GM12874 (cell line): Measurements from ENCODE around the gene TTC27.

Source experiments
- TF ChIP-seq, protein P1 (sequence below): IDR thresholded peaks from 2 replicates; pipeline ENCODE4 v1.5.1; 2011; ENCODE audit warnings: low read depth, mild to moderate bottlenecking, control low read depth, low read length, moderate library complexity; ENCODE audit not compliant: insufficient read depth

TTC27 gene

DNA sequence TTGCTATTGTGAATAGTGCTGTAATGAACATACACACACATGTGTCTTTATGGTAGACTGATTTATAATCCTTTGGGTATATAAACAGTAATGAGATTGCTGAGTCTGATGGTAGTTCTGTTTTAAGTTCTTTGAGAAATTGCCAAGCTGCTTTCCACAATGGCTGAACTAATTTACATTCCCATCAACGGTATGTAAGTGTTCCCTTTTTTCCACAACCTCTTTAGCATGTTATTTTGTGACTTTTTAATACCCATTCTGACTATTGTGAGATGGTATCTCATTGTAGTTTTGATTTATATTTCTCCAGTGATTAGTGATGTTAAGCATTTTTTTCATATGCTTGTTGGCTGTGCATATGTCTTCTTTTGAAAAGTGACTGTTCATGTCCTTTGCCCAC, 86.7 kb downstream of the TTC27 start:
- TF ChIP-seq, protein P1, sequence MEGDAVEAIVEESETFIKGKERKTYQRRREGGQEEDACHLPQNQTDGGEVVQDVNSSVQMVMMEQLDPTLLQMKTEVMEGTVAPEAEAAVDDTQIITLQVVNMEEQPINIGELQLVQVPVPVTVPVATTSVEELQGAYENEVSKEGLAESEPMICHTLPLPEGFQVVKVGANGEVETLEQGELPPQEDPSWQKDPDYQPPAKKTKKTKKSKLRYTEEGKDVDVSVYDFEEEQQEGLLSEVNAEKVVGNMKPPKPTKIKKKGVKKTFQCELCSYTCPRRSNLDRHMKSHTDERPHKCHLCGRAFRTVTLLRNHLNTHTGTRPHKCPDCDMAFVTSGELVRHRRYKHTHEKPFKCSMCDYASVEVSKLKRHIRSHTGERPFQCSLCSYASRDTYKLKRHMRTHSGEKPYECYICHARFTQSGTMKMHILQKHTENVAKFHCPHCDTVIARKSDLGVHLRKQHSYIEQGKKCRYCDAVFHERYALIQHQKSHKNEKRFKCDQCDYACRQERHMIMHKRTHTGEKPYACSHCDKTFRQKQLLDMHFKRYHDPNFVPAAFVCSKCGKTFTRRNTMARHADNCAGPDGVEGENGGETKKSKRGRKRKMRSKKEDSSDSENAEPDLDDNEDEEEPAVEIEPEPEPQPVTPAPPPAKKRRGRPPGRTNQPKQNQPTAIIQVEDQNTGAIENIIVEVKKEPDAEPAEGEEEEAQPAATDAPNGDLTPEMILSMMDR, result no peak

DNA sequence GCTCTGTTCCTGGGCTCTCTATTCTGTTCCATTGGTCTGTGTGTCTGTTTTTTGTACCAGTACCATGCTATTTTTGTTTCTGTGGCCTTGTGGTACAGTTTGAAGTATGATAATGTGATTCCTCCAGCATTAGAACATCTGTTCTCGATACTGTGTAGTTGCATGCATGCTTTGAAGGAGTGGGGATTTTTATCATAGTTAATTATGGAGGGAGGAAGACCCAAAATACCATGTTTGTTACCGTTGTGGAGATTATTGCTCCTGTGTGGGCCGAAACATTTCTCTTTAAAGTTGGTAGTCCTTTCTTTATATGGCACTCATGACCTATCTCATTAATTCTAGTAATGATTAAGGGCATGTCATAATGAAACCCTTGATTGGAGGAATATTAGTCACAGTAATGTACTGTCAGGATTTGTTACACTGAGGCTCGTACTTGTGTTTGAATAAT, 87.6 kb downstream of the TTC27 start:
- TF ChIP-seq, protein P1, result no peak

DNA sequence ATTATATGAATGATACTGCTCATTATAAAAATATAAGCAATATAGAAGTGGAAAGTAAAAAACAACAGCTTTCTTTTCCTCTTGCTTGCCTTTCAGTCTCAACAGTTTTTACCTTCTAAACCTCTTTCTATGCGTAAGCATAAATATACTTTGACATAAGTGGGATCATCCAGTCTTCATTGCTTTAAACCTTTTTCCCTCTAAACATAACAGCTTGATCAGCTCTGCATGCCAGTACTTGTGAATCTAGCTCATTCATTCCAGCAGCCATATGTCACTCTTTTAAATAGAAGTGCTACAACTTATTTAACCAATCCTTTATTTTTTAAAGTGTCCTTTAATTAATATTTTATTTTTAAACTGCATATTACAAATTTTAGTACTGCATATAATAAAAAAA, 88.1 kb downstream of the TTC27 start:
- TF ChIP-seq, protein P1, result no peak

GRCh38 chr2:32716598-32716997, 88.7 kb downstream of the TTC27 start:
- TF ChIP-seq, protein P1, result no peak

GRCh38 chr2:32718752-32719151, 90.9 kb downstream of the TTC27 start:
- TF ChIP-seq, protein P1, result no peak

GRCh38 chr2:32719430-32719829, 91.6 kb downstream of the TTC27 start:
- TF ChIP-seq, protein P1, result no peak

- TF ChIP-seq, protein P1, result no peak
Measured at GRCh38 chr2:32719933-32720716, 92.3 kb downstream of the TTC27 start.

DNA sequence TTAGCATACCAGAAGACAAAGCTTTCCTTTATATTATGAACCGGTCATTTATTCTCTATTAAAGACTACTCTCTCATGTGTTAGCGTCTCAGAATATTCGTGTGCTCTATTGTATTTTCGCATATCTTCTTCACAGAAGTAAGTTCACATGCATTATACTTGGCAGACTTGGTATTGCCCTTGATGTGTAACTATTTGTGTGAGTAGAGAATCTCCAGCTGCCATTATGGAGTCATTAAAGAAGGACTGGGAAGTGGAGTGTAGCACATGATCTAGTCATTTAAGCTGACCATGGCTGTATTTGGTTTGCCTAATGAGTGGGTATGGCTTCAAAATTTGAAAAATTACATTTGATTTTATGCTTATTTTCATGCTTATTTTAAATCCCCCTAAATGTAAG, 92.9 kb downstream of the TTC27 start:
- TF ChIP-seq, protein P1, result no peak
